HL-60 (cell line): Measurements from ENCODE around the gene TOPAZ1.

ENCODE experiments used
- CTCF ChIP-seq: IDR thresholded peaks from one replicate; pipeline ENCODE4 v1.5.1; 2011; ENCODE audit warnings: low read length, control low read depth, inconsistent platforms; ENCODE audit not compliant: insufficient read depth
- GABPA ChIP-seq: IDR thresholded peaks from 2 replicates; pipeline ENCODE4 v1.6.1; 2012; ENCODE audit warnings: low read depth
- POLR2AphosphoS5 ChIP-seq: IDR thresholded peaks from 2 replicates; pipeline ENCODE4 v1.6.1; 2012; ENCODE audit warnings: low read depth
- REST ChIP-seq: IDR thresholded peaks from 2 replicates; pipeline ENCODE4 v1.6.1; 2012; ENCODE audit warnings: low read depth; ENCODE audit not compliant: insufficient replicate concordance

GRCh38 chr3:44238889-44239288 is 2.8 kb upstream of the TOPAZ1 start:
- no peak for TF ChIP-seq CTCF
- no peak for TF ChIP-seq GABPA
- TF ChIP-seq POLR2AphosphoS5: no peak
- no peak for TF ChIP-seq REST
